HCT116 (cell line): ENCODE data around the gene RUVBL1. TPM values are rescaled to one million over a fixed set of nuclear protein-coding genes. Genes with fewer than 3 reads are reported as not detected.

Experiments used
- ATAC-seq: fragments of 200-7000 bp; cut with Tn5 transposase; 2 replicates; pipeline ENCODE4 v1.9.1; 2020; ENCODE audit warnings: mild to moderate bottlenecking, moderate library complexity
- BruUV-seq: library from RNA; stranded (reverse); fragments of 400-500 nt; replicated peaks from 2 replicates; lab custom pipeline; 2021; lab: Mats Ljungman, UMichigan
- CTCF ChIA-PET: fragments of 300-600 bp; sonication (Branson Sonifier 250); formaldehyde crosslinking; loops from one replicate; lab custom pipeline; 2021; ENCODE audit warnings: antibody characterized with exemption; lab: Charles Lee
- POLR2A ChIA-PET: fragments of 300-600, 350-600 bp; sonication (Branson Sonifier 250); formaldehyde crosslinking; loops from one replicate; lab custom pipeline; 2021; ENCODE audit warnings: antibody characterized with exemption; lab: Charles Lee
- RAD21 ChIA-PET, 2 experiments: fragments of 300-600 bp; sonication (Branson Sonifier 250); formaldehyde crosslinking; loops; one replicate each; lab custom pipeline; 2023; ENCODE audit warnings: low total read pairs in 2 of 2; ENCODE audit not compliant: uncharacterized antibody in 2 of 2, unreplicated experiment in 2 of 2, low non-redundant PET in 1 of 2; lab: Charles Lee
- DNase-seq: peaks from one replicate; pipeline ENCODE4 v3.0.0-alpha.2; 2010; ENCODE audit warnings: low read depth, low spot score
- H2AFZ ChIP-seq: fragments of 200-600 bp; shearing (Covaris generic), sonication (generic); 2 replicates; pipeline ENCODE4 v1.6.1; 2017; ENCODE audit warnings: low read depth, mixed run types, mixed read lengths, antibody characterized with exemption, low read length; ENCODE audit not compliant: poor library complexity, severe bottlenecking
- H3K27ac ChIP-seq: 2 replicates; pipeline ENCODE4 v1.5.1; 2012; ENCODE audit warnings: low read depth, low read length
- H3K27me3 ChIP-seq: fragments of 200-600 bp; sonication (generic); 2 replicates; pipeline ENCODE4 v1.6.1; 2016; ENCODE audit warnings: mixed run types, low read length, mixed read lengths; ENCODE audit not compliant: insufficient read depth
- H3K36me3 ChIP-seq, 2 experiments: fragments of 200-500 bp in 1 of 2; fragments of 200-600 bp in 1 of 2; sonication (Bioruptor generic) in 1 of 2; sonication (generic) in 1 of 2; 2 replicates each; pipeline versions ENCODE4 v1.5.1 to v1.6.1; 2014 to 2016; ENCODE audit warnings: low read length in 2 of 2, inconsistent platforms in 1 of 2, mixed read lengths in 1 of 2, mixed run types in 1 of 2; ENCODE audit not compliant: insufficient read depth in 2 of 2, control insufficient read depth in 1 of 2
- H3K4me1 ChIP-seq, 2 experiments: fragments of 200-600 bp in 1 of 2; sonication (generic) in 1 of 2; 2 replicates each; pipeline versions ENCODE4 v1.5.1 to v1.6.1; 2012 to 2017; ENCODE audit warnings: low read length in 2 of 2, inconsistent platforms in 1 of 2, mild to moderate bottlenecking in 1 of 2, mixed read lengths in 1 of 2, mixed run types in 1 of 2, moderate library complexity in 1 of 2; ENCODE audit not compliant: insufficient read depth in 2 of 2, control insufficient read depth in 1 of 2
- H3K4me2 ChIP-seq: fragments of 200-600 bp; sonication (generic); 2 replicates; pipeline ENCODE4 v1.6.1; 2017; ENCODE audit warnings: mixed run types, low read length, mixed read lengths
- H3K4me3 ChIP-seq, 2 experiments: fragments of 200-600 bp in 1 of 2; sonication (generic) in 1 of 2; replicated peaks in 1 of 2; 2 replicates each; pipeline ENCODE4 v1.5.1; 2011 to 2016; ENCODE audit warnings: low read length in 2 of 2, control low read depth in 1 of 2, low read depth in 1 of 2, mild to moderate bottlenecking in 1 of 2, mixed read lengths in 1 of 2, mixed run types in 1 of 2
- H3K79me2 ChIP-seq: fragments of 200-600 bp; sonication (generic); 2 replicates; pipeline ENCODE4 v1.6.1; 2017; ENCODE audit warnings: mild to moderate bottlenecking, mixed run types, low read length, moderate library complexity, mixed read lengths; ENCODE audit not compliant: insufficient read depth
- H3K9ac ChIP-seq: fragments of 200-600 bp; sonication (generic); 2 replicates; pipeline ENCODE4 v1.6.1; 2016; ENCODE audit warnings: low read length, mixed read lengths
- H3K9me2 ChIP-seq: fragments of 200-600 bp; sonication (generic), shearing (Covaris generic); 2 replicates; pipeline ENCODE4 v1.6.1; 2017; ENCODE audit warnings: mixed run types, mild to moderate bottlenecking, moderate library complexity; ENCODE audit not compliant: insufficient read depth
- H3K9me3 ChIP-seq, 2 experiments: fragments of 200-500 bp in 1 of 2; fragments of 200-600 bp in 1 of 2; sonication (Bioruptor generic) in 1 of 2; sonication (generic) in 1 of 2; 2 replicates each; pipeline ENCODE4 v1.6.1; 2014 to 2017; ENCODE audit warnings: low read length in 2 of 2, mixed read lengths in 2 of 2, inconsistent platforms in 1 of 2, low read depth in 1 of 2, mild to moderate bottlenecking in 1 of 2, mixed run types in 1 of 2, moderate library complexity in 1 of 2; ENCODE audit not compliant: control insufficient read depth in 1 of 2, insufficient read depth in 1 of 2
- H4K20me1 ChIP-seq: fragments of 200-600 bp; sonication (generic), shearing (Covaris generic); 2 replicates; pipeline ENCODE4 v1.6.1; 2017; ENCODE audit warnings: mixed run types, mild to moderate bottlenecking, moderate library complexity; ENCODE audit not compliant: insufficient read depth
- CEBPB ChIP-seq: IDR thresholded peaks from 2 replicates; pipeline ENCODE4 v1.6.1; 2012; ENCODE audit warnings: low read depth
- ELF1 ChIP-seq: IDR thresholded peaks from 2 replicates; pipeline ENCODE4 v1.6.1; 2012; ENCODE audit warnings: low read depth, borderline replicate concordance
- EZH2phosphoT487 ChIP-seq: fragments of 200-600 bp; IDR thresholded peaks from 2 replicates; pipeline ENCODE4 v1.6.1; 2018; ENCODE audit warnings: antibody characterized with exemption, borderline replicate concordance
- JUND ChIP-seq: IDR thresholded peaks from 2 replicates; pipeline ENCODE4 v1.6.1; 2012
- POLR2A ChIP-seq: IDR thresholded peaks from 2 replicates; pipeline ENCODE4 v1.7.0; 2011; ENCODE audit warnings: borderline replicate concordance; ENCODE audit not compliant: insufficient read depth, insufficient read length; ENCODE audit errors: extremely low read depth
- SP1 ChIP-seq: IDR thresholded peaks from 2 replicates; pipeline ENCODE4 v1.6.1; 2012; ENCODE audit warnings: low read depth
- SRF ChIP-seq: IDR thresholded peaks from 2 replicates; pipeline ENCODE4 v1.6.1; 2012; ENCODE audit warnings: low read depth
- YY1 ChIP-seq: IDR thresholded peaks from 2 replicates; pipeline ENCODE4 v1.6.1; 2011; ENCODE audit warnings: low read length, low read depth, moderate library complexity, mild to moderate bottlenecking; ENCODE audit not compliant: insufficient replicate concordance; ENCODE audit errors: extremely low read depth
- ZNF274 ChIP-seq: fragments of 200-500 bp; sonication (Bioruptor generic); IDR thresholded peaks from 2 replicates; pipeline ENCODE4 v1.6.1; 2014; ENCODE audit warnings: mild to moderate bottlenecking, low read depth, low read length, inconsistent platforms
- intact Hi-C: fragments of 100-400 bp; cut with micrococcal nuclease; formaldehyde crosslinking; loops from 2 replicates; pipeline ENCODE4 v1.10.0; 2022
- total RNA-seq: library from RNA; stranded (reverse); gene quantifications from one replicate; pipeline ENCODE4 v1.2.1, GENCODE V29; 2021; ENCODE audit not compliant: unreplicated experiment
- TF ChIP-seq, protein P1 (sequence below): IDR thresholded peaks from 2 replicates; pipeline ENCODE4 v1.6.1; 2012; ENCODE audit warnings: low read depth

The RUVBL1 gene
- total RNA-seq, 1 experiment from 2014 or later: 129 TPM

DNA sequence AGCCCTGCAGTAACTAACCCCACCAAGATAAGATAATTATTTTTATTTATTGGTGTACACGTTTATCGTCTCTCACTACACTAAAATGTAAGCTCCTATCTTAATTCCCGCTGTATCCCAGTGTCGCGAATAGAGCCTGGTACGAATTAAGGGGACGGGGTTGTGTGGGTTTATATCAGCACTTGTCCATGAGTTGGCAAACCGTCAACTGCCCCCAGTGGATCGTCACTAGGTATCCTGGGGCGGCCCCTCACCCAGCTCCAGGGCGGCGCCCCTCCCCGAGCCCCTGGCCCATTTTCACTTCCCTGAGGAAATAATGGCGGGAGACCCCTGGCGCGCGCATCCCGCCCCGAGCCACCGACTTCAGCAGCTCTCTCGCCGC, 465 bp downstream of the RUVBL1 start:
- TF ChIP-seq POLR2A (peak; percentile 14), SP1 (no peak), SRF (no peak)
- Histone ChIP-seq H3K27me3 (no peaks in the 10 kb centered on the region), H2AFZ (no peak overlapping the region), H3K79me2 (peaks cover 52% of the 10 kb centered on the region), H4K20me1 (no peaks in the 10 kb centered on the region; the same call in 1 of the 2 replicates), H3K4me3 (peak overlapping the region; percentile 90), H3K36me3 (peaks cover 3 to 4% of the 10 kb centered on the region in 2 experiments; a peak in 3 of 4 replicates), H3K9me2 (no peaks in the 10 kb centered on the region), H3K4me1 (peaks cover 0 to 17% of the 10 kb centered on the region in 2 experiments; a peak in 2 of 4 replicates), H3K9ac (peak overlapping the region; percentile 98), H3K9me3 (no peaks in the 10 kb centered on the region), H3K27ac (peak overlapping the region; percentile 77), H3K4me2 (peak overlapping the region; percentile 82)
- BruUV-seq: no TSS peak
- ChIA-PET POLR2A (interaction anchor here (1.1 to 1.3 kb wide), 2 partner anchors 30 to 525 kb away, joined by 3 to 4 read pairs; no protein-coding TSS in a partner anchor), CTCF (interaction anchor here (1.1 to 1.9 kb wide), 4 partner anchors 11 to 48 kb away, joined by 3 to 13 read pairs (median 4); no protein-coding TSS in a partner anchor), RAD21 (no interaction called here)
- intact Hi-C loops: no loop called here
- DNase-seq: no peak
- ATAC-seq: peak; percentile 10

DNA sequence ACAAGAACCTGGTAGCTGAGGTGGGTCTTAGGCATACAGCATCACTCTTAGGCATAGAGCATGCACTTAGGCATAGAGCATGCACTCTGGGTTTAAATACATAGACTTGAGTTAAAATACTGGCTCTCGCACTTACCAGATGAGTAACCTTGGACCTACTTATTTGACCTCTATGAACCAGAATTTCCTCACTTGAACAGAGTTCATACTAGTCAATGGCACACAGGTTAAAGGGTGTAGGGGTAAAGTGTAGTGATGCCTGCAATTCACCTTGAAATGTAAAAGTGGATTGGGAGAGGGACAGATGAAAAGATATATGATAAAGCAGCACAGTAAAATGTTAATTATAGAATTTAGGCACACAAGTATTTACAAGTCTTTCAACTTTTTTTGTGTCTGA, 1.6 kb downstream of the RUVBL1 start:
- intact Hi-C loops: no loop called here
- H3K79me2 ChIP-seq: peaks cover 63% of the 10 kb centered on the region
- no TSS peak for BruUV-seq

More for the DNA sequence above, 1.6 kb downstream of the RUVBL1 start:
- RAD21 ChIA-PET: no interaction called here
- peak overlapping the region; percentile 98; the same call in 1 of the 2 replicates for H3K9ac ChIP-seq
- no peaks in the 10 kb centered on the region for H3K9me2 ChIP-seq
- no peak for DNase-seq
- POLR2A ChIA-PET: no interaction called here
- no peaks in the 10 kb centered on the region for H3K27me3 ChIP-seq
- H2AFZ ChIP-seq: no peak overlapping the region
- peak overlapping the region; percentile 82 for H3K4me2 ChIP-seq
- no peaks in the 10 kb centered on the region for H3K9me3 ChIP-seq
- peaks cover 0 to 17% of the 10 kb centered on the region in 2 experiments; a peak in 2 of 4 replicates for H3K4me1 ChIP-seq
- peaks cover 5% of the 10 kb centered on the region; the same call in 1 of the 2 replicates for H4K20me1 ChIP-seq
- H3K27ac ChIP-seq: no peak overlapping the region
- TF ChIP-seq JUND (no peak), CEBPB (no peak), ZNF274 (no peak), SRF (no peak), ELF1 (no peak), EZH2phosphoT487 (no peak), YY1 (no peak)
- TF ChIP-seq, protein P1, sequence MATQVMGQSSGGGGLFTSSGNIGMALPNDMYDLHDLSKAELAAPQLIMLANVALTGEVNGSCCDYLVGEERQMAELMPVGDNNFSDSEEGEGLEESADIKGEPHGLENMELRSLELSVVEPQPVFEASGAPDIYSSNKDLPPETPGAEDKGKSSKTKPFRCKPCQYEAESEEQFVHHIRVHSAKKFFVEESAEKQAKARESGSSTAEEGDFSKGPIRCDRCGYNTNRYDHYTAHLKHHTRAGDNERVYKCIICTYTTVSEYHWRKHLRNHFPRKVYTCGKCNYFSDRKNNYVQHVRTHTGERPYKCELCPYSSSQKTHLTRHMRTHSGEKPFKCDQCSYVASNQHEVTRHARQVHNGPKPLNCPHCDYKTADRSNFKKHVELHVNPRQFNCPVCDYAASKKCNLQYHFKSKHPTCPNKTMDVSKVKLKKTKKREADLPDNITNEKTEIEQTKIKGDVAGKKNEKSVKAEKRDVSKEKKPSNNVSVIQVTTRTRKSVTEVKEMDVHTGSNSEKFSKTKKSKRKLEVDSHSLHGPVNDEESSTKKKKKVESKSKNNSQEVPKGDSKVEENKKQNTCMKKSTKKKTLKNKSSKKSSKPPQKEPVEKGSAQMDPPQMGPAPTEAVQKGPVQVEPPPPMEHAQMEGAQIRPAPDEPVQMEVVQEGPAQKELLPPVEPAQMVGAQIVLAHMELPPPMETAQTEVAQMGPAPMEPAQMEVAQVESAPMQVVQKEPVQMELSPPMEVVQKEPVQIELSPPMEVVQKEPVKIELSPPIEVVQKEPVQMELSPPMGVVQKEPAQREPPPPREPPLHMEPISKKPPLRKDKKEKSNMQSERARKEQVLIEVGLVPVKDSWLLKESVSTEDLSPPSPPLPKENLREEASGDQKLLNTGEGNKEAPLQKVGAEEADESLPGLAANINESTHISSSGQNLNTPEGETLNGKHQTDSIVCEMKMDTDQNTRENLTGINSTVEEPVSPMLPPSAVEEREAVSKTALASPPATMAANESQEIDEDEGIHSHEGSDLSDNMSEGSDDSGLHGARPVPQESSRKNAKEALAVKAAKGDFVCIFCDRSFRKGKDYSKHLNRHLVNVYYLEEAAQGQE: no peak
- TF ChIP-seq, all 23 proteins: peak for 0
- H3K4me3 ChIP-seq: peak overlapping the region in 1 of 2 experiments; percentile 90; a peak in 3 of 4 replicates
- ATAC-seq: no peak
- CTCF ChIA-PET: no interaction called here
- H3K36me3 ChIP-seq: peaks cover 9 to 15% of the 10 kb centered on the region in 2 experiments
